ENCODE results near the gene ABCG1. TPM values are rescaled to one million over a fixed set of nuclear protein-coding genes. Genes with fewer than 3 reads are reported as not detected.

The ABCG1 gene
- total RNA-seq, 1 experiment from 2014 or later: 2.5 TPM

DNA sequence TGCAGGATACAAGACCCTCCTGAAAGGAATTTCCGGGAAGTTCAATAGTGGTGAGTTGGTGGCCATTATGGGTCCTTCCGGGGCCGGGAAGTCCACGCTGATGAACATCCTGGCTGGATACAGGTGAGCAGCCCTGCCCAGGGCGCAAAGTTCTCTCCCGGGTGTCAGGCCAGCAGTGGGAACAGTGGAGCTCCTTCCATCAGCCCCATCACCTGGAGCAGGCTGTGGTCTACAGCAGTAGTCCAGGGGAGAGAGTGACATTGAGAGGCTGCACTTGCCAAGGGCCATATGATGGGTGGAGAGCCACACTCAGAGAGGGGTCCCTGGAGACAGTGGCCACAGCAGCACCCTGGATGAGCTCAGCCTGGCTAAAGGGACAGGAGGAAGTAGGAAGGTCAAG is 52.1 kb downstream of the ABCG1 start:
- DNase-seq (ENCODE audit: low spot score): no peak

DNA sequence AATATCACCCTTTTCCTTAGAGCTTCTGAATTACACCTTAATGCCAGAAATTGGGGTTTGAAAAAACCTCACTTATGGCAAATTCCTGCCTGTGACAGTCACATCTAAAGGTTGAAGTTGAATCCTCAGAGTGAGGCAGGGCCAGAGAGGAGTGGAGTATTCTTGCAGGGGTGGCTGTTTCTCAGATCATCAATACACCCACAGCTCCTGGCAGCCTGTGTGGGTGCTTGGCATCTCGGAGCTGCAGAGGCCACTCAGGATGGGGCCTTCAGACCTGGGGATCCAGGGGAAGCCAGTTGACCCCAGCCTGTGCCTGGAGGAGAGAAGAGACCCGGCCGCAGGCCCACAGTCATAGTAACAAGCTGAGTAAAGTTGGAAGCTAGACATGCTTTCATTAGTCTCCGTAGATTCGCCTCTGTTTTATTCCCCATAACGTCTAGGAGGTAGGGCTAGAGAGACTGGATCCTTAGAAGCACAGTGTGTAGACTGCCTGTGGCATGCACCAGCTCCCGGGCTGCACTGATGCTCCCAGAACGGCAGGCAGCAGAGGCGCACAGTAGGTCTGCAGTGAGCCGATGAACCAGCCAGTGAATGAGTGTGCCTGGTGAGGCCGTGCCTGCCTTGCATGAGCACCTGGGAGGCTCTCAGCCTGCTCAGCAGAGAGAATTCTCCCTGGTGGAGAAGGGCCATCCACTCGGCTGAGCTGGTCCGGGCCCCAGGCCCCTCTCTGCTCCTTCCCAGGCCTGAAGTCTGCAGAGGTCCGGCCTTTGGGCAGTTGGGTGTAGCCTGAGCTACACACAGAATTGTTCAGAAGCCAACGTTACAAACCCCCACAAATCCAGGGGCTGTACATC is 53.4 kb downstream of the ABCG1 start:
- no peak for DNase-seq (ENCODE audit: low spot score)

DNA sequence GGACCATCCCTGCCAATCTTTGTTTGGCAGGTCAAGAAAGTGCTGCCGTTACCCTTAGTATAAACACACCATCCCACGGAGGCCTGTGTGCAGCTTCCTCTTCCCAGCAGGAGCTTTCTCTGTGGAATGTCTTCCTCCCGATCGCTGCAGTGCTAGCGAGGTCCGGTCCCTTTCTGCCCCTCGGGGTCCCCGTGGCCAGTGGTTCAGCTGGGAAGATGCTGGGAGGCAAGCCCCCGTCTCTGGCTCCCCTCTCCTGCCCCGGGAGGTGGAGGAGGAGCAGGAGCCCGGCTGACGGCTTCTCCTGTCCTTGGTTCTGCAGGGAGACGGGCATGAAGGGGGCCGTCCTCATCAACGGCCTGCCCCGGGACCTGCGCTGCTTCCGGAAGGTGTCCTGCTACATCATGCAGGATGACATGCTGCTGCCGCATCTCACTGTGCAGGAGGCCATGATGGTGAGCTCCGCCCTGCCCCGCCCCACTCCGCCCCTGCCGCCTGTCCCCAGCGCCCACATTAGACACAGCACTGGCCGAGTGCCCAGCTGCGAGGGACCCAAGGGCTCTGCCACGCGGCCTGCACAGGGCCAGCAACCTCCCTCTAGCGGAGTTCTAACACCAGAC is 54.2 kb downstream of the ABCG1 start:
- DNase-seq (ENCODE audit: low spot score): no peak

DNA sequence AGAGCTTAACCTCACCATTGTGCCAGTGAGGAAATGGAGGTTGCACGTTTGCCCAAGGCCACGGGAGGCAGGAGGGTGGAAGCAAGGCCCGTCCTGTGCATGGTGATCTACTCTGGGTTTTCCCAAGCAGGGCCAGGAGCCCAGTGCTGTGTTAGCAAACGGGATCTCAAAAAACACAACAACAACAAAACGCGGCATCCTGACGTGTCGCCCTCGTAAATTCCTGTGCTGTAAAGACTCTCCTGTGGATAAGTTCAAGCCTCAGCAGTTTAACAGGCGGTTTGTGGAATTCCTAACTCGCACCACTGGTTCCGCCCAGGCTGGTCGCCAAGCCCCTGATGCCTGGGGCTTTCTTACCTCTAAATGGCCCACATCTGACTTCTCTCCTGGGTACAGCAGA is 57.1 kb downstream of the ABCG1 start:
- no peak for DNase-seq (ENCODE audit: low spot score)

DNA sequence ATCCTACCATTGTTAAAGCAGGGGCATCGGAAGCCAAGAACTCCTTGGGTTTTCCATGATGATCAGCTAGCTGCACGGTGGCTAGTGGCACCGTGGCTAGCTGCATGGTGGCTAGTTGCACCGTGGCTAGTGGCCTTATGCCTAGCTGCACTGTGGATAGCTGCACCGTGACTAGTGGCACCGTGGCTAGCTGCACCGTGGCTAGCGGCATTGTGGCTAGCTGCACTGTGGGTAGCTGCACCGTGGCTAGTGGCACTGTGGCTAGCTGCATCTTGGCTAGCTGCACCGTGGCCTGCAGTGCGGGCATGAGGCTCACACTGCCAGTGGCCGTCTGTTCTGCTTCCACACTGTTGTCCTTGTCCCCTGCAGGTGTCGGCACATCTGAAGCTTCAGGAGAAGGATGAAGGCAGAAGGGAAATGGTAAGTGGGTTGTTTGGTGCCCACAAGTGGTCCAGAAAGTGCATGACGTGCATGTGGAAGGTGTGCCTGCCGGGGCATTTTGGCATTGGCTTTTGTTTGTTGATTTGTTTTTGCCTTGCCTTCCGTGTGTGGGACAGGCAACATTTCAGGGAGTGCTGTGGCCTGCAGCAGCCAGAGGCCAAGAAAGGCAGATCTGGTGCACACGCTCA is 57.7 kb downstream of the ABCG1 start:
- DNase-seq (ENCODE audit: low spot score): no peak

DNA sequence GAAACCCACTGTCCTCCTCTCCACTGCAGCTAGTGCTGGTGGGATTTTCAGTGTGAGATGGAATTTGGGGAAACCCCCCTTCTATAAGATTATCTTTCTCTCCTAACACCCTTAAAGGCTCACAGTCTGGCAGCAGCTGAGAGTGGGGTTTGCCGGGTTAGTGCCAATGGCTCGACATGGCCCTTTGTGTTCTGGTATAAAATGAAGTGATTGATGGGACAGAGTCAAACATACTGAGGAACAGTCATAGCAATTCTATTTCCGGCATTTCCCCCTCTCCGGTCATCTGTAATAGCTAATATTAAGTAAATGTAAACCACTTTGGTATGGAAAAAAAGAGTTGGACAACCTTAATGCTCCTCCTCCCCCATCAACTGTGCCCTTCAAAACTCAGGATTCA is 58.7 kb downstream of the ABCG1 start:
- peak; percentile 19 for DNase-seq (ENCODE audit: low spot score)

DNA sequence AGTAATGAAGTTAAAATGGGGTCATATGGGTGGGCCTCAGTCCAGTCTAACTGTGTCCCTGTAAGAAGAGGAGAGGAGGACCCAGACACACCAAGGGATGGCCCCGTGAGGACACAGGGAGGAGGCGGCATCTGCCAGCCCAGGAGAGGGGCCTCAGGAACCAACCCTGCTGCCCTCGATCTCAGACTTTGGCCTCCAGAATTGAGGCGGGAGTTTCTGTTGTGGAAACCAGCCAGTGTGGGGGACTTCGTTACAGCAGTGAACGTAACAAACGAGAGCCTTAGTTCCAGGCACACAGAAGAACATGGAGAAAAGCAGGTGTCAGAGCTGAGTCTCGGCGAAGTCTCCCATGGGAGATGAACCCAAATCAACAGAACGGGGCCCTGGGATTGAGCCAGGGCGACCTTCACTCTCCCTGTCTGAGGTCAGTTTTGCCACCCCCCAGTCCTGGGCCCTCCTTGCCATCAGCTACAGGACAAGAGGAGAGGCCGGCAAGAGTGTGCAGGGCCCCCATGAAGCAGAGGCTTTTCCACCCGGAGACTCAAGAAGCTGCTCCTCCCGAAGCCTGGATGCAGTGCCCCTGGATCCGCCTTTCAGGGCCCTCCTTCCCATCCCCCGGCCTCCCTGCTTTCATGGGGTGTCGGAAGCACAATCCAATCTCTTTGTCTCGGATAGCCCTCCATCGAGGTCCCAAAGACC is 59.7 kb downstream of the ABCG1 start:
- DNase-seq (ENCODE audit: low spot score): no peak

DNA sequence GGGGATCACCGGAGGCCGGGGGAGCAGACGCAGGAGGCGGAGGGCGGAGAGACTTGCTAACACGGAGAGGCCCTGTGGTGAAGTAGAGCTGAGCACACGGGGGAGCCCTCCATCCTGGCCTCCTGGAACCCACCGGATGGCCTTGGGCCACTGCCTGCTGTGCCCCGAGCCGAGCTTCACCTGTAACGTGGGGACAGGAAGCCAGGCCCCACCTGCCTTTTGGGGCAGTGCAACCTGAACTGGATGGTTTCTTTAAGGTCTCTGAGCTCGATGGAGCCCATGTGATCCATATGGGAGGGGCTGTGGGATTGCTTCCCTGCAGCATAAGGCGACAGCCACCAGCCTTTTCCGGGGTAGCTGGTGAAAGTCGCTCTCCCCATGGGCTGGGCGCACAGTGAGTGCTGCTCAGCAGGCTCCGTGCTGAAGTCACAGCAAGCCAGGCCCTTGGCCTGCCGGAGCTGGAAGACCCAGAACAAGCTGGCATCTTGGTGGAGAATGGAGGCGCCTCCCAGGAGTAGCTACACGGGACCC is 60.5 kb downstream of the ABCG1 start:
- DNase-seq (ENCODE audit: low spot score): no peak

DNA sequence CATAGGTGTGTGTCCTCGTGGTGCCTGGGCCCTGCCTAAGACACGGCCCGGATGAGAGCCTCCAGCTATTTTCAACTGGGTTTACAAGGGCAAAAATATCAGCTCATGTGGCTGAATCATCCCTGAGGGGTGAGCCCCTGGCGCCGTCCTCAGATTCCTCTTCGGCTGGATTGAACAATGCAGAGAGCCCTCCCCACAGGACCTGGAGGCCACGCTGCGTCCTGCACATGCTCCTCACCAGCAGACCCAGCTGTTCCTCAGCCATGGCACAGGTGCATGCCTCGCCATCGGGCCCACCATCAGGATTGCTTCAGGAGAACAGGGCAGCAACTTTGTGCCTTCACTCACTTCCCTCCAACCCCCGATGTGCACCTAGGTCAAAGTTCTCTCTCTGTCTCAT is 60.9 kb downstream of the ABCG1 start:
- no peak for DNase-seq (ENCODE audit: low spot score)

DNA sequence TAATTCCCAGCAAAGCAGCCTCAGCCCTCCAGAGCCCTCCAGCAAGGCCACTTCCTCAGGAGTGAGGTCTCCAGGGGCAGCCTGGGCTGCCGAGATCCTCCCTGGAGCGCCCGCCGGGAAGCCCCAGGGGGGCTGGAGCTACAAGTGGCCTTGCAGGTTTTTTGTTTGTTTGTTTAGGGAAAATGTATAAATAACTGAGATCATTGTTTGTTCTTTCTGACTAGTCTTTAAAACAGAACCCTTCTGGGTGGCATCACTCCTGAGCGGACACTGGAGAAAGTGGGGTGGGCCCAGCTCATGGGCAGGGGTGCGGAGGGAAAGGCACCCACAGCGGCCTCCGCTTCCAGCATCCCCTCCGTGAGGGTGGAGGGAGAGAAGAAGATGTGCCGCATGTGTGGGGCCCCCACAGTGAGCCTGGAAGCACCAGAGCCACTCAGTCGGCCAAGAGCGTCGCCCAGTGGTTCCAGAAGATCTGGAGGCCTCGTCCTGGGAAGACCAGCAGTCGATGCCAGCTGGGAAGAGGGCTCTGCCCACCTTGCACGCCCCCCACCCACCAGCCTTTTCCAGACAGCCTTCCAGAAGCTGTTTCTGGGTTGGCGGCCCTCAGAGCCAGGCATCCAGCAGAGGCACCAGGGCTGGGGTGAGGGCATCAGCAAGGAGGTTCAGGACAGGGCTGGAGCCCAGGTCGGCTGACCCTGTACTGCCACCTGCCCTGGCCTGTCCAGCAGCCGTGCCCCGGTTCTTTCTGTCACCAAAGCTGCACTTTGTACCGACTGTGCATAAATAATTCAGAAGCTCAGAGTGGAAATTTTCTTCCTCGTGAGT is 61.6 kb downstream of the ABCG1 start:
- DNase-seq (ENCODE audit: low spot score): no peak

DNA sequence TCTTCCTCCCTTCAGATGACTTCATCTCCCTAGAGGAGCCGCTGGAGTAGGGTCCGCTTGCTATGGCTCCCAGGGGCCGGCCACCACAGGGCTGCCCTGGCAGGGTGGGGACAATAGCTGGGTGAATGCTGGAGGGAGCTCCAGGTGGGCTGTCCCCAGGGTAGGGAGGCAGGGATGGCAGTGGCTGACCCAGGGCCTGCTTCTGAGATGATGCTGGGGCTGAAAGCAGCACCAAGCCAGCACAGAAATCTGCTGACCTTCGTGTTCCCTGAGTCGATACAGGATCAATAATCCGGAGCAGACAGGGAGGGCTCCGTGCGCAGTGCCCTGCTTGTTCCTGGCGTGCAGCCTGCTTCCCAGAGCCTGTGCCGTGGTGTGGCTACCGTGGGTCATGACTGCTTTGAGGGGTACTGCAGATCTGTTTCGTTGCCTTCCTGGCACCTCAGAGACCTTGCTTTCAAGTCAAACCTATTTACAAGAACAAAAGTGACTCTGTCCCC is 62.3 kb downstream of the ABCG1 start:
- no peak for DNase-seq (ENCODE audit: low spot score)

DNA sequence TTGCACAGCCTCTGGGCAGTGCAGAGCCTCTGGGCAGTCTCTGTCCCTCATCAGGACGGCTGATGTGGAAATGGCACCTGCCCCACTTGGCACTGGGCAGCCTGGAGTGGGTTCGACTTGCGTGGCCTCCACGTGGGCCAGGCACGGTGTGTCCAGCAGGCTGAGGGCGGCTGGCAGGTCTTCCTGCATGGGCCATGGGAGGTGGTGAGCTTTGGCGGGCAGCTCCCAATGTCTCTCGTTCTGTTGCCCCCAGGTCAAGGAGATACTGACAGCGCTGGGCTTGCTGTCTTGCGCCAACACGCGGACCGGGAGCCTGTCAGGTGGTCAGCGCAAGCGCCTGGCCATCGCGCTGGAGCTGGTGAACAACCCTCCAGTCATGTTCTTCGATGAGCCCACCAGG is 63.1 kb downstream of the ABCG1 start:
- DNase-seq (ENCODE audit: low spot score): no peak

DNA sequence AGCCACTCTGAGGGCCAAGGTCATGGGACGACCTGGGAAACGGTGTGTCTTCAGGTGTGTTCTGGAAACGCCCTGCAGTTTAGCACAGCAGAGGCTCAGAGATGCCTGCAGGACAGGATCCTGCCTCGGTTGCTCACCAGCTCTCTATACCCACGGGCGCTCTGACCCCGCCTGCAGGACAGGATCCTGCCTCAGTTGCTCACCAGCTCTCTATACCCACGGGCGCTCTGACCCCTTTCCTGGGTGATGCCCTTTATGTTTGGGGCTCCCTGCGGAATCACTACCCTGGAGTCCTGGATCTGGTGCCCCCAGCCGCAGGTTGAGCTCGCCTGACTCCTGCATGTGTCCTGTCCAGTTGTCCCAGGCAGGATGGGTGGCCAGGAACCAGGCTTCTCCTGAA is 63.8 kb downstream of the ABCG1 start:
- no peak for DNase-seq (ENCODE audit: low spot score)

DNA sequence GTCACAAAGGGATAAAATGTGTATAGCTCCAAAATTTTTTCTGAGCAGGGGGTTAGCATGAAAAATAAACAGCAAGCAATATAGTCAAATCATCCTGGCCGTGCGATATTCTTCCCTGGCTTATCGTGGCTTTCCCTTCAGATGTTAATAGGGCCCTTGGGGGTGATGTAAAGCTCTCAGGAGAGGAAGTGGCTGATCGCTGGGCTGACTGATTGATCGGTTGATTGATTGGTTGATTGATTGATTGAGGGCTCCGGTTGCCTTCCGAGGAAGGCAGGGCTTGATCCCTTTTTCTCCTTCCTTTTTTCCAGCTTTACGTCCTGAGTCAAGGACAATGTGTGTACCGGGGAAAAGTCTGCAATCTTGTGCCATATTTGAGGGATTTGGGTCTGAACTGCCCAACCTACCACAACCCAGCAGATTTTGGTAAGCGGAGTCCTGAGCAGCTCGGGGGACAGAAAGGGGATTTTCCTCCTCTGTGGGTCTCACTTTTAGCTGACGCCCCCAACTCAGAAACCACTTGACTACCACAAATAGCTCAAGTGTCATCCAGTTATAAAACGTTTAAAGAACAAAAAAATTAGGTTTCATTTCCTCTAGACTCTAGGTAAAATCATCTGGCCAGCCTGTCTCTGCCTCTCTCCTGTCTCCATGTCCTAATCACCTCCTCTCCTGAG is 66.8 kb downstream of the ABCG1 start:
- DNase-seq (ENCODE audit: low spot score): no peak

DNA sequence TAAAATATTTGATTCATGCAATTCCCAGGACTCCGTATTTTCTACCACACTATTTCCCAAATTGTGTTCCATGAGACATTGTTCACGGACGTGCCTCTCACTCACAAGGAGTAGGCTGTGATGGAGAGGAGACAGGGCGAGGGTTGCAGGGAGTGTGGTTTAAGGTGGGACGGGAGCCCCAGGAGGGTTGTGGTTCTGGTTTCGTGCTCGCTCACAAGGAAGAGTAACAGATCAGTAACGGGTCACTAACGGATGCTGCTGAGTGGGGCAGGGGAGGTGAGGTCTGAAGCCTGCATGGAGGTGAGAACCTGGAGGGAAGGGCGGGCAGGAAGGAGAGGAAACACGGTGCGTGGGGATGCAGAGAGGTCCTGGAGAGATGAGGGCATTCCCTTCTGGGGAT is 67.5 kb downstream of the ABCG1 start:
- DNase-seq (ENCODE audit: low spot score): no peak

DNA sequence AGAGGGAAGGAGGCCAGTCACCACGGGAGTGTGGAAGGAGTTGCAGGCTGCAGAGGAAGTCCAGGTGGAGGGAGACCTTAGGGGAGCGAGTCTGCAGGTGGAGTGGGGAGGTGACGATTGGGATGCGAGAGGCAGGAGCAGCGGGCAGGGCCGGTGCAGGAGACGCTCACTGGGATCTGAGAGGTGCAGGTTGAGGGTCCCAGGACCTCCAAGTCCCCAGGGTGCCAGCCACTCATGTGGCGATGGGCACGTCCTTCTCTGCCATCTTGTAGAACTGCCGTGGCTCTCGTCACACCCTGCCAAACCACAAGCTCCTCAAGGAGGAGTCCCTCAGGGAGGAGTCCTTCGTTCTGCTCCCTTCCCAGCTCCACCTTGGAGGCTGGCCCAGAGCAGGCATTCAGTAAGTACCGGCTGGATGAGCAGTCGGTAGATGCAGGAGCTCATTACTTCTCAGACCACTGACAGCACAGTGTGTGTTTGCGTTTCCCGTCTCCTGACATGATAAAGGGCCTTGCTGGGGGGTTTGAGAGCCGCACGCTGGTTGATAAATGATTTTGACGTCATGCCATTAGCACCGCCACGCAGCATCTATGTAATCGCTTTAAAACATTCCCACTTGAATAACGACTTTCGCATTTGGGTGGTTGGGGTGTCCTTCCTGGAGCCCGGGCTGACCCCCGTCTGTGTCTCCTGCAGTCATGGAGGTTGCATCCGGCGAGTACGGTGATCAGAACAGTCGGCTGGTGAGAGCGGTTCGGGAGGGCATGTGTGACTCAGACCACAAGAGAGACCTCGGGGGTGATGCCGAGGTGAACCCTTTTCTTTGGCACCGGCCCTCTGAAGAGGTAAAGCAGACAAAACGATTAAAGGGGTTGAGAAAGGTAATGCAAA is 68.5 kb downstream of the ABCG1 start:
- peak; percentile 74 for DNase-seq (ENCODE audit: low spot score)

DNA sequence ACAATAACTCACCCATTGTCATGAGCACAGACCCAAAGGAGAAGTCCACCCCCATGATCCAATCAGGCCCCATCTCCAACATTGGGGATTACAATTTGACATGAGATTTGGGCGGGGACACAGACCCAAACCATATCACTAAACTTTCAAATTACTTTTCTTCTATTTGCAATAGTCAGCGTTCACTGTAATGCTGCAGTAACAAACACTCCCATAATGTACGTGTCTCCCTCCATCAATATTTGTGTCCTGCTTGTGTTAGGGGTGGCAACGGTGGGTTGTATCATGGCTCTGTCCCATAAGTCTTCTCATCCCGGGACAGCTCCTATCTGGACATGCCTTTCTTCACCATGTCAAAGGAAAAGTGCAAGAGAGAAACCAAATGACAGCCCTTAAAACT is 70.0 kb downstream of the ABCG1 start:
- DNase-seq (ENCODE audit: low spot score): no peak

DNA sequence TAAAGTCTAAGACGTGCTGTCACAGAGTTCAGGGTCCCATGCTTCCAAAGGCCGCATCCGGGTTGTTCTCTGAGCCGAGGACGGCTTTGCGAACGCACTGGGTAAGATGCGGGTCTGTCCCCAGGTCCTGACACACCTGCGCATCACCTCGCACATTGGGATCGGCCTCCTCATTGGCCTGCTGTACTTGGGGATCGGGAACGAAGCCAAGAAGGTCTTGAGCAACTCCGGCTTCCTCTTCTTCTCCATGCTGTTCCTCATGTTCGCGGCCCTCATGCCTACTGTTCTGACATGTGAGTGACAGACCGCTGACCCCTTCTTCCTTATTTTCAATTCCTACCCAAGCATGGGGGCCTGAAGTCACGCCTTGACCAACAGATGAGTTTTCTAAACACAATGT is 71.0 kb downstream of the ABCG1 start:
- DNase-seq (ENCODE audit: low spot score): no peak

DNA sequence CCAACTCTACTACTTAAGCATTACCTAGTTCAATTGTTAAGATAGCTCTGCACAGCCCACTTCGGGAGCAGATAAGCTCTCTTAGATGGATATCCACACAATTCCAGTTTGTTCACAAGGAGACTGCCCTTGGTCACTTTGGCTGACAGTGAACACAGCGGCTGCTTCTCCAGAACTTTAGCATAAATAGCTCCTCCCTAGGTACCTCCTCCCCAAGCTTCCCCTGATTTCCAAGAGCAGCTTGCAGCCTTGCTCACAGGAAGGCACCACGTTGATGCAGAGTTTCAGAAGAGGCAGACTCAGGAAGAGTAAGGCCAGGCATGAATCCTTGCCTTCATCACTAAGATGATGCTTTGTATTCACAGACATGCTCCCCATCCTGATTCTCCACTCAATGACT is 71.6 kb downstream of the ABCG1 start:
- no peak for DNase-seq (ENCODE audit: low spot score)

Data from A172 (cell line).